ENCODE data around the gene PUS10. TPM values are rescaled to one million over a fixed set of nuclear protein-coding genes. Genes with fewer than 3 reads are reported as not detected.
"Not testable (repeated sequence)": the region's sequence is repeated elsewhere in the genome, so short reads cannot be mapped to it uniquely, and the experiment has no call there.

Gene PUS10
- total RNA-seq, 2 experiments from 2014 or later, result 6.0 to 6.5 TPM

GRCh38 chr2:60947056-60947455, 71.0 kb downstream of the PUS10 start:
- DNase-seq, result no peak
- intact Hi-C loops (cut with micrococcal nuclease), result no loop called here
- Mint-ChIP-seq H3K4me1 (ENCODE audit: low read depth) (peaks cover 12% of the 10 kb centered on the region), H3K27me3 (ENCODE audit: low read depth) (no peaks in the 10 kb centered on the region), H3K9me3 (no peaks in the 10 kb centered on the region), H3K4me3 (no peak overlapping the region), H3K27ac (no peak overlapping the region), H3K36me3 (ENCODE audit: low read depth) (peaks cover 19% of the 10 kb centered on the region)
- CTCF ChIA-PET, result interaction anchor here (0.7 to 1.0 kb wide), 3 partner anchors 10 to 141 kb away, joined by 3 read pairs; no protein-coding TSS in a partner anchor

GRCh38 chr2:60945341-60945740, 72.7 kb downstream of the PUS10 start:
- H3K27ac Mint-ChIP-seq, result no peak overlapping the region
- no peak overlapping the region for H3K4me3 Mint-ChIP-seq
- intact Hi-C loops (cut with micrococcal nuclease), result no loop called here
- no peak for DNase-seq
- H3K36me3 Mint-ChIP-seq (ENCODE audit: low read depth), result peaks cover 18% of the 10 kb centered on the region
- CTCF ChIA-PET, result interaction anchor here (0.6 to 1.0 kb wide), 2 partner anchors 29 to 262 kb away, joined by 3 read pairs; no protein-coding TSS in a partner anchor
- no peaks in the 10 kb centered on the region for H3K9me3 Mint-ChIP-seq
- H3K4me1 Mint-ChIP-seq (ENCODE audit: low read depth), result peaks cover 12% of the 10 kb centered on the region
- H3K27me3 Mint-ChIP-seq (ENCODE audit: low read depth), result no peaks in the 10 kb centered on the region

GRCh38 chr2:60939622-60940021, 78.4 kb downstream of the PUS10 start:
- no peaks in the 10 kb centered on the region for H3K27me3 Mint-ChIP-seq (ENCODE audit: low read depth)
- intact Hi-C loops (cut with micrococcal nuclease), result no loop called here
- no peaks in the 10 kb centered on the region for H3K9me3 Mint-ChIP-seq
- peaks cover 8% of the 10 kb centered on the region for H3K4me1 Mint-ChIP-seq (ENCODE audit: low read depth)
- H3K36me3 Mint-ChIP-seq (ENCODE audit: low read depth), result peaks cover 37% of the 10 kb centered on the region
- CTCF ChIA-PET, result interaction anchor here (3.3 kb wide), 1 partner anchor 59 kb away, joined by 11 read pairs; no protein-coding TSS in a partner anchor
- no peak overlapping the region for H3K4me3 Mint-ChIP-seq
- H3K27ac Mint-ChIP-seq, result no peak overlapping the region
- DNase-seq, result no peak

- H3K36me3 Mint-ChIP-seq (ENCODE audit: low read depth), result peaks cover 31% of the 10 kb centered on the region
- H3K4me3 Mint-ChIP-seq, result no peak overlapping the region
- no peaks in the 10 kb centered on the region for H3K9me3 Mint-ChIP-seq
- no peak overlapping the region for H3K27ac Mint-ChIP-seq
- CTCF ChIA-PET, result no interaction called here
- no peak for DNase-seq
- no peaks in the 10 kb centered on the region for H3K27me3 Mint-ChIP-seq (ENCODE audit: low read depth)
- intact Hi-C loops (cut with micrococcal nuclease), result no loop called here
- H3K4me1 Mint-ChIP-seq (ENCODE audit: low read depth), result peaks cover 8% of the 10 kb centered on the region
These were observed 79.8 kb downstream of the PUS10 start for GRCh38 chr2:60938301-60938700.

- H3K4me3 Mint-ChIP-seq, result no peak overlapping the region
- intact Hi-C loops (cut with micrococcal nuclease), result no loop called here
- H3K27ac Mint-ChIP-seq, result no peak overlapping the region
- no peak for DNase-seq
- H3K36me3 Mint-ChIP-seq (ENCODE audit: low read depth), result peaks cover 43% of the 10 kb centered on the region
- peaks cover 8% of the 10 kb centered on the region for H3K4me1 Mint-ChIP-seq (ENCODE audit: low read depth)
- CTCF ChIA-PET, result interaction anchor here (0.6 kb wide), 1 partner anchor 10 kb away, joined by 3 read pairs; no protein-coding TSS in a partner anchor
- H3K9me3 Mint-ChIP-seq, result no peaks in the 10 kb centered on the region
- H3K27me3 Mint-ChIP-seq (ENCODE audit: low read depth), result no peaks in the 10 kb centered on the region
These were observed 81.3 kb downstream of the PUS10 start for GRCh38 chr2:60936757-60937156.

GRCh38 chr2:60934165-60934722, 83.8 kb downstream of the PUS10 start:
- H3K36me3 Mint-ChIP-seq (ENCODE audit: low read depth), result peaks cover 45% of the 10 kb centered on the region
- H3K27ac Mint-ChIP-seq, result no peak overlapping the region
- peaks cover 3% of the 10 kb centered on the region for H3K4me1 Mint-ChIP-seq (ENCODE audit: low read depth)
- H3K4me3 Mint-ChIP-seq, result no peak overlapping the region
- no peak for DNase-seq
- no peaks in the 10 kb centered on the region for H3K9me3 Mint-ChIP-seq
- CTCF ChIA-PET, result interaction anchor here (1.2 to 1.3 kb wide), 2 partner anchors 115 to 227 kb away, joined by 3 to 4 read pairs; no protein-coding TSS in a partner anchor
- intact Hi-C loops (cut with micrococcal nuclease), result no loop called here
- H3K27me3 Mint-ChIP-seq (ENCODE audit: low read depth), result no peaks in the 10 kb centered on the region

GRCh38 chr2:60932954-60933353, 85.1 kb downstream of the PUS10 start:
- no peaks in the 10 kb centered on the region for H3K4me1 Mint-ChIP-seq (ENCODE audit: low read depth)
- CTCF ChIA-PET, result interaction anchor here (1.9 kb wide), 1 partner anchor 65 kb away, joined by 4 read pairs; no protein-coding TSS in a partner anchor
- intact Hi-C loops (cut with micrococcal nuclease), result no loop called here
- H3K27me3 Mint-ChIP-seq (ENCODE audit: low read depth), result no peaks in the 10 kb centered on the region
- no peak for DNase-seq
- H3K36me3 Mint-ChIP-seq (ENCODE audit: low read depth), result peaks cover 40% of the 10 kb centered on the region
- no peak overlapping the region for H3K27ac Mint-ChIP-seq
- H3K4me3 Mint-ChIP-seq, result no peak overlapping the region
- H3K9me3 Mint-ChIP-seq, result no peaks in the 10 kb centered on the region

- H3K4me1 Mint-ChIP-seq (ENCODE audit: low read depth); H3K27me3 Mint-ChIP-seq (ENCODE audit: low read depth); intact Hi-C loops (cut with micrococcal nuclease); H3K27ac Mint-ChIP-seq; H3K4me3 Mint-ChIP-seq; DNase-seq; H3K9me3 Mint-ChIP-seq: not testable (repeated sequence)
- H3K36me3 Mint-ChIP-seq (ENCODE audit: low read depth), result peaks cover 45% of the 10 kb centered on the region
- CTCF ChIA-PET, result interaction anchor here (0.6 to 1.9 kb wide), 2 partner anchors 66 to 76 kb away, joined by 4 to 5 read pairs; no protein-coding TSS in a partner anchor
These were observed 86.0 kb downstream of the PUS10 start for GRCh38 chr2:60932061-60932460.

- Mint-ChIP-seq H3K36me3 (ENCODE audit: low read depth) (peaks cover 53% of the 10 kb centered on the region), H3K9me3 (peaks cover 6% of the 10 kb centered on the region), H3K4me1 (ENCODE audit: low read depth) (peaks cover 9% of the 10 kb centered on the region), H3K27me3 (ENCODE audit: low read depth) (no peaks in the 10 kb centered on the region), H3K4me3 (no peak overlapping the region), H3K27ac (no peak overlapping the region)
- DNase-seq, result no peak
- CTCF ChIA-PET, result interaction anchor here (1.4 to 1.6 kb wide), 2 partner anchors 16 to 122 kb away, joined by 3 to 4 read pairs; no protein-coding TSS in a partner anchor
- intact Hi-C loops (cut with micrococcal nuclease), result no loop called here
These were observed 91.1 kb downstream of the PUS10 start for GRCh38 chr2:60926741-60927552.

- Mint-ChIP-seq H3K4me1 (ENCODE audit: low read depth) (peaks cover 9% of the 10 kb centered on the region), H3K27me3 (ENCODE audit: low read depth) (no peaks in the 10 kb centered on the region), H3K4me3 (no peak overlapping the region), H3K27ac (no peak overlapping the region), H3K36me3 (ENCODE audit: low read depth) (peaks cover 52% of the 10 kb centered on the region), H3K9me3 (peaks cover 6% of the 10 kb centered on the region)
- intact Hi-C loops (cut with micrococcal nuclease), result no loop called here
- CTCF ChIA-PET, result interaction anchor here (1.4 to 1.6 kb wide), 2 partner anchors 15 to 121 kb away, joined by 3 to 4 read pairs; no protein-coding TSS in a partner anchor
- no peak for DNase-seq
These were observed 91.9 kb downstream of the PUS10 start for GRCh38 chr2:60925994-60926740.

- Mint-ChIP-seq H3K36me3 (ENCODE audit: low read depth) (peaks cover 41% of the 10 kb centered on the region), H3K4me3 (no peak overlapping the region), H3K27me3 (ENCODE audit: low read depth) (no peaks in the 10 kb centered on the region), H3K9me3 (no peaks in the 10 kb centered on the region), H3K27ac (no peak overlapping the region), H3K4me1 (ENCODE audit: low read depth) (peaks cover 28% of the 10 kb centered on the region)
- intact Hi-C loops (cut with micrococcal nuclease), result no loop called here
- DNase-seq, result no peak
- CTCF ChIA-PET, result interaction anchor here (0.9 kb wide), 1 partner anchor 91 kb away, joined by 3 read pairs; no protein-coding TSS in a partner anchor
These were observed 110.7 kb downstream of the PUS10 start for GRCh38 chr2:60907329-60907728.

GRCh38 chr2:60906395-60906794, 111.7 kb downstream of the PUS10 start:
- CTCF ChIA-PET, result no interaction called here
- peaks cover 28% of the 10 kb centered on the region for H3K4me1 Mint-ChIP-seq (ENCODE audit: low read depth)
- intact Hi-C loops (cut with micrococcal nuclease), result no loop called here
- no peak for DNase-seq
- H3K9me3 Mint-ChIP-seq, result no peaks in the 10 kb centered on the region
- H3K27ac Mint-ChIP-seq, result peak overlapping the region; percentile 82
- peaks cover 41% of the 10 kb centered on the region for H3K36me3 Mint-ChIP-seq (ENCODE audit: low read depth)
- H3K27me3 Mint-ChIP-seq (ENCODE audit: low read depth), result no peaks in the 10 kb centered on the region
- H3K4me3 Mint-ChIP-seq, result no peak overlapping the region

Measured in activated naive CD4-positive, alpha-beta T cell treated with anti-CD3 and anti-CD28 coated beads for 36 hours (primary cell).